A673 (cell line): Measurements from ENCODE around the gene MTF2.

ENCODE experiments used
- EZH2 ChIP-seq: fragments of 200-600 bp; sonication (generic); IDR thresholded peaks from 2 replicates; pipeline ENCODE4 v1.6.1; 2017; ENCODE audit warnings: borderline replicate concordance, low read depth, mild to moderate bottlenecking, mixed read lengths, antibody characterized with exemption, low read length; ENCODE audit not compliant: poor library complexity, severe bottlenecking
- TF ChIP-seq, protein P1 (sequence below): fragments of 300-800, 200-600 bp; sonication (generic); conservative IDR thresholded peaks from 2 replicates; pipeline ENCODE4 v1.5.1; 2017; ENCODE audit warnings: low read depth, mild to moderate bottlenecking, antibody characterized with exemption, low read length, moderate library complexity, mixed read lengths

GRCh38 chr1:93047618-93048017, 31.5 kb upstream of the MTF2 start:
- TF ChIP-seq, protein P1, sequence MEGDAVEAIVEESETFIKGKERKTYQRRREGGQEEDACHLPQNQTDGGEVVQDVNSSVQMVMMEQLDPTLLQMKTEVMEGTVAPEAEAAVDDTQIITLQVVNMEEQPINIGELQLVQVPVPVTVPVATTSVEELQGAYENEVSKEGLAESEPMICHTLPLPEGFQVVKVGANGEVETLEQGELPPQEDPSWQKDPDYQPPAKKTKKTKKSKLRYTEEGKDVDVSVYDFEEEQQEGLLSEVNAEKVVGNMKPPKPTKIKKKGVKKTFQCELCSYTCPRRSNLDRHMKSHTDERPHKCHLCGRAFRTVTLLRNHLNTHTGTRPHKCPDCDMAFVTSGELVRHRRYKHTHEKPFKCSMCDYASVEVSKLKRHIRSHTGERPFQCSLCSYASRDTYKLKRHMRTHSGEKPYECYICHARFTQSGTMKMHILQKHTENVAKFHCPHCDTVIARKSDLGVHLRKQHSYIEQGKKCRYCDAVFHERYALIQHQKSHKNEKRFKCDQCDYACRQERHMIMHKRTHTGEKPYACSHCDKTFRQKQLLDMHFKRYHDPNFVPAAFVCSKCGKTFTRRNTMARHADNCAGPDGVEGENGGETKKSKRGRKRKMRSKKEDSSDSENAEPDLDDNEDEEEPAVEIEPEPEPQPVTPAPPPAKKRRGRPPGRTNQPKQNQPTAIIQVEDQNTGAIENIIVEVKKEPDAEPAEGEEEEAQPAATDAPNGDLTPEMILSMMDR = no peak
- no peak for TF ChIP-seq EZH2
